Kidney (tissue), 14 donors: ENCODE data around the gene ZFPM1. TPM values are rescaled to one million over a fixed set of nuclear protein-coding genes. Genes with fewer than 3 reads are reported as not detected.
"Not testable (repeated sequence)": the region's sequence is repeated elsewhere in the genome, so short reads cannot be mapped to it uniquely, and the experiment has no call there.

ENCODE experiments used
- DNase-seq, 5 donors: peaks; one replicate each; pipeline ENCODE4 v3.0.0-alpha.2; 2013 to 2020
- FAIRE-seq: peaks from 2 replicates; lab custom pipeline; 2012; peaks lifted over from hg19 to GRCh38; lab: Jason Lieb, UNC
- H3K27ac ChIP-seq, 2 donors: one replicate each; pipeline ENCODE4 v1.7.0; 2013; ENCODE audit warnings: low read depth in 2 of 2, low read length in 2 of 2, inconsistent platforms in 1 of 2
- H3K27me3 ChIP-seq: one replicate; pipeline ENCODE4 v1.7.1; 2013; ENCODE audit warnings: low read length, inconsistent platforms; ENCODE audit not compliant: control insufficient read depth, insufficient read depth
- H3K36me3 ChIP-seq, 3 donors: one replicate each; pipeline versions ENCODE4 v1.7.0 to v1.7.1; 2013; ENCODE audit warnings: low read length in 3 of 3, control low read depth in 1 of 3, inconsistent platforms in 1 of 3; ENCODE audit not compliant: insufficient read depth in 3 of 3, control insufficient read depth in 2 of 3
- H3K4me1 ChIP-seq, 3 donors: one replicate each; pipeline versions ENCODE4 v1.7.0 to v1.7.1; 2013; ENCODE audit warnings: low read length in 3 of 3, inconsistent platforms in 1 of 3, low read depth in 1 of 3; ENCODE audit not compliant: control insufficient read depth in 2 of 3, insufficient read depth in 2 of 3
- H3K4me3 ChIP-seq, 3 donors: one replicate each; pipeline versions ENCODE4 v1.7.0 to v1.8.1; 2013; ENCODE audit warnings: low read length in 3 of 3, control low read depth in 1 of 3, inconsistent platforms in 1 of 3
- H3K9ac ChIP-seq, 3 donors: one replicate each; pipeline versions ENCODE4 v1.7.0 to v1.7.1; 2013; ENCODE audit warnings: low read length in 3 of 3, control low read depth in 1 of 3, inconsistent platforms in 1 of 3
- H3K9me3 ChIP-seq, 3 donors: one replicate each; pipeline versions ENCODE4 v1.7.0 to v1.7.1; 2013; ENCODE audit warnings: low read length in 3 of 3, control low read depth in 1 of 3, inconsistent platforms in 1 of 3; ENCODE audit not compliant: control insufficient read depth in 2 of 3, insufficient read depth in 1 of 3
- CTCF ChIP-seq: IDR thresholded peaks from 3 replicates; pipeline ENCODE4 v1.5.1; 2012; ENCODE audit warnings: mild to moderate bottlenecking, moderate library complexity, borderline replicate concordance; ENCODE audit not compliant: insufficient read depth; ENCODE audit errors: extremely low read depth
- intact Hi-C: fragments of 100-400 bp; cut with DNase I; formaldehyde crosslinking; loops from one replicate; pipeline ENCODE4 v1.11.1; 2022
- polyA plus RNA-seq: library from polyadenylated mRNA; stranded (reverse); fragments of 350-450 nt; fragmentation: Illumina TruSeq; extraction: RNeasy Lipid Tissue Mini Kit (QIAGEN cat#74804); gene quantifications from one replicate; pipeline ENCODE4 v1.2.3, GENCODE V29; 2014; ENCODE audit warnings: low read depth, low replicate concordance; ENCODE audit not compliant: insufficient read depth
- total RNA-seq: library from RNA; stranded (reverse); fragmentation: NEBNext Ultra II Directional; extraction: Animal tissue kit (Norgen Biotek cat#: 25700); gene quantifications from one replicate; pipeline ENCODE4 v1.2.1, GENCODE V29; 2021
- donor health status: control.
- donor health status: control.
- donor health status: control.
- donor health status: control.
- donor health status: control.
- donor health status: DM: yes; HTN: yes; CAD: no.
- donor health status: Normal renal cell carcinoma (clear cell type).

ZFPM1 gene
- total and polyA plus RNA-seq, 2 donors from 2014 or later, result 1.9 to 9.2 TPM

- TF ChIP-seq CTCF, result no peak
- H3K4me3 ChIP-seq, result no peak overlapping the region
- no peak overlapping the region for H3K9ac ChIP-seq
- intact Hi-C loops, result no loop called here
- no peaks in the 10 kb centered on the region for H3K4me1 ChIP-seq
- H3K27ac ChIP-seq, result no peak overlapping the region
- no peaks in the 10 kb centered on the region for H3K27me3 ChIP-seq
- H3K9me3 ChIP-seq, result no peaks in the 10 kb centered on the region
- no peaks in the 10 kb centered on the region for H3K36me3 ChIP-seq
- no peak for DNase-seq
- no peak for FAIRE-seq
Observed at GRCh38 chr16:88407807-88408206, 45.3 kb upstream of the ZFPM1 start.

GRCh38 chr16:88408561-88409142, 44.4 kb upstream of the ZFPM1 start:
- TF ChIP-seq CTCF, result no peak
- no peaks in the 10 kb centered on the region for H3K9me3 ChIP-seq
- H3K27me3 ChIP-seq, result no peaks in the 10 kb centered on the region
- H3K4me1 ChIP-seq, result no peaks in the 10 kb centered on the region
- H3K27ac ChIP-seq, result no peak overlapping the region
- no peak overlapping the region for H3K4me3 ChIP-seq
- no peak for FAIRE-seq
- DNase-seq, result no peak
- no peak overlapping the region for H3K9ac ChIP-seq
- no peaks in the 10 kb centered on the region for H3K36me3 ChIP-seq
- intact Hi-C loops, result no loop called here

GRCh38 chr16:88409296-88410065, 43.6 kb upstream of the ZFPM1 start:
- no peak for TF ChIP-seq CTCF
- intact Hi-C loops, result no loop called here
- H3K27ac ChIP-seq, result no peak overlapping the region

GRCh38 chr16:88410297-88410968, 42.6 kb upstream of the ZFPM1 start:
- intact Hi-C loops, H3K4me1 ChIP-seq, DNase-seq, H3K27ac ChIP-seq, H3K9ac ChIP-seq, H3K9me3 ChIP-seq, H3K36me3 ChIP-seq, FAIRE-seq, H3K4me3 ChIP-seq, H3K27me3 ChIP-seq: not testable (repeated sequence)

More at GRCh38 chr16:88409296-88410065, 43.6 kb upstream of the ZFPM1 start:
- no peak overlapping the region for H3K9ac ChIP-seq
- no peaks in the 10 kb centered on the region for H3K4me1 ChIP-seq
- no peak for FAIRE-seq
- no peaks in the 10 kb centered on the region for H3K9me3 ChIP-seq
- no peaks in the 10 kb centered on the region for H3K27me3 ChIP-seq
- H3K36me3 ChIP-seq, result no peaks in the 10 kb centered on the region
- H3K4me3 ChIP-seq, result no peak overlapping the region
- no peak for DNase-seq
